ENCODE results near the gene FAM234A.
A peak's percentile ranks its signal among the peaks of the same experiment; 100 is the strongest.

FAM234A gene

GRCh38 chr16:305916-306626 is 71.5 kb downstream of the FAM234A start:
- DNase-seq: peak; percentile 25

DNA sequence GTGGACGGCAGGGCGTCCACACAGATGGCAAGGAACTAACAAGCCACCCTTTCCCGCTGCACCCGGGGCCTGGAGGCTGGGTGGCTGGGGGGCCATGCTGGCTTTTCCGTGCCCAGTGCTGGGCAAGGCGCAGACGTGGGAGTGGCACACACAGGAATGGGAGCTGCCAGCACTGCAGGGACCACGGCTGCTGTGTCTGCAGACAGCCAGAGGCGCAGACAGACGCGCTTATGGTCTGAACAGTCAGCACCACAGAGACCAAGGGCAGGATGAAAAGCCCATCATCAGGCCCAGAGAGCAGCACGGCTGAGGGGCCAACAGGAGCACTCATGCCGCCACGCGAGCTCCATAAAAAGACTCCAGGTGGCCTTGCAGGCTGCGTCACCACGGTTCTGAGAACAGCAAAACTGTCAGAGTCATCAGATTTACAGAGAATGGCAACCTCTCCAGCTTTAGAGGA is 72.3 kb downstream of the FAM234A start:
- DNase-seq: no peak

- DNase-seq: no peak
These were observed 73.2 kb downstream of the FAM234A start for GRCh38 chr16:307691-308312.

DNA sequence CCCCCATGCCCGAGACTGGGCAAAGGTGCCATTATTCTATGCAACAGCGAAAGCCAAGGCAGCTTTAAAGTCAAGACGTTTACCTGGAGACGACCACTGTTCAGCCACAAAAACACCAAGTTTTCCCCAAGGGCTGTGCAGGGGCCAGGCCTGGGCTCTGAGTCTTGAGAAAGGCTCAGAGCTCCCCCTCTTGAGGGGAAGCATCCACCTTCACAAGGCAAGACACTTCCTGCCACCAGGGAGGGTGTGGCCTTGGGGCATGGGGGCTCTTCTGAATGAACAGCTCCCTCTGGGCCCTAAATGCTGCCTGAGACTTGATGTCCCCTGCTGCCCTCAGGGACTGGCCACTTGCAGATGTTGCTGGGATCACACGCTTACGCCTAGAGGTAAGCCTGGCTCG is 74.9 kb downstream of the FAM234A start:
- DNase-seq: no peak

GRCh38 chr16:311725-312124 is 77.1 kb downstream of the FAM234A start:
- no peak for DNase-seq

GRCh38 chr16:314351-314750 is 79.7 kb downstream of the FAM234A start:
- peak; percentile 25 for DNase-seq

GRCh38 chr16:314795-315299 is 80.2 kb downstream of the FAM234A start:
- DNase-seq: peak; percentile 38

Data from eye (tissue), 1 donor.